ENCODE results near the gene XXYLT1.
A peak's percentile ranks its signal among the peaks of the same experiment; 100 is the strongest.

The XXYLT1 gene

DNA sequence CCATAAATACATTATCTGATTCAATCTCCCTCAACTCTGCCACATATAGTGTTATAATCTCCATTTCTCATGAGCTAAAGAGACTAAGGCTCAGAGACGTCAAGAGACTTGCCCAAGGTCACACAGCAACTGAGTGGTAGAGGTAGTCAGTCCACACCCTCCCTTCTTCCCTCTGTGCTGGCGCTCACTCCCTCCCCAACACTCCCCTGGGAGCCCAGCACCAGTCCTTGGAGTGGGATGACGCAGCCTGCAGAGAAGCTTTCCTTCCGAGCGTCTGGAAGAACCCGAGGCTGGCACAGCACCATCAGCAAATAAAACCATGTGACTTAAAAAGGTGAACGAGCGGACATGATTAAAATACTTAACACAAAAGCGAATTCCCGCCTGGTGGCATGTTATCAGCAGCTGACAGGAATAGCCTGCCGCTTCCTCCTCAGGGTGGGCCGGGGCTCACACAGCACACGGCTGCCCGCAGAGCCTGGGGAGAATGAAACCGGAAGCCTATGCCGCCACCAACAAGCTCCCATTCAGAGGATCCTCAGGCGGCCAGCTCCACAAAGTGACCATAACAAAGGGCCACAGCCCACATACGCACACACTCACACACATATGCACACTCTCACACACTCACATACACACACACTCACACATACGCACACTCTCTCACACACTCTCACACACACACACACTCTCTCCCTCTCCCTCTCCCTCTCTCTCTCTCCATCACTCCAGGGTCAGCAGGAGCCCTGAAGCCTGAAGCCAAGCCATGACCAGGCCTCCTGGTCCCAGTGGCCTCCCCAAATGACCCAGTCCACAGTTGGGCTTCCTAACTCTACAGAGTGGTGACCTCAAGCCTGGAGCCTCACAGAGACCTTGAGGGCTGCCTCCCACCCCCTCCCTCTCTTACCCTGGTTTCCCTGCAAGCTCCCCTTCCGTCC, 120.5 kb downstream of the XXYLT1 start:
- DNase-seq (ENCODE audit: low read depth in 2 of 2): peak; percentile 91 to 98
- TF ChIP-seq, protein P1, sequence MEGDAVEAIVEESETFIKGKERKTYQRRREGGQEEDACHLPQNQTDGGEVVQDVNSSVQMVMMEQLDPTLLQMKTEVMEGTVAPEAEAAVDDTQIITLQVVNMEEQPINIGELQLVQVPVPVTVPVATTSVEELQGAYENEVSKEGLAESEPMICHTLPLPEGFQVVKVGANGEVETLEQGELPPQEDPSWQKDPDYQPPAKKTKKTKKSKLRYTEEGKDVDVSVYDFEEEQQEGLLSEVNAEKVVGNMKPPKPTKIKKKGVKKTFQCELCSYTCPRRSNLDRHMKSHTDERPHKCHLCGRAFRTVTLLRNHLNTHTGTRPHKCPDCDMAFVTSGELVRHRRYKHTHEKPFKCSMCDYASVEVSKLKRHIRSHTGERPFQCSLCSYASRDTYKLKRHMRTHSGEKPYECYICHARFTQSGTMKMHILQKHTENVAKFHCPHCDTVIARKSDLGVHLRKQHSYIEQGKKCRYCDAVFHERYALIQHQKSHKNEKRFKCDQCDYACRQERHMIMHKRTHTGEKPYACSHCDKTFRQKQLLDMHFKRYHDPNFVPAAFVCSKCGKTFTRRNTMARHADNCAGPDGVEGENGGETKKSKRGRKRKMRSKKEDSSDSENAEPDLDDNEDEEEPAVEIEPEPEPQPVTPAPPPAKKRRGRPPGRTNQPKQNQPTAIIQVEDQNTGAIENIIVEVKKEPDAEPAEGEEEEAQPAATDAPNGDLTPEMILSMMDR (IDR thresholded peaks at IDR 0.05; ENCODE audit: low read depth, low read length): no peak
- peak overlapping the region; percentile 15 to 29 for H3K4me3 ChIP-seq (replicated peaks in 1 of 2; ENCODE audit: low read depth in 2 of 2, low read length in 2 of 2)

DNA sequence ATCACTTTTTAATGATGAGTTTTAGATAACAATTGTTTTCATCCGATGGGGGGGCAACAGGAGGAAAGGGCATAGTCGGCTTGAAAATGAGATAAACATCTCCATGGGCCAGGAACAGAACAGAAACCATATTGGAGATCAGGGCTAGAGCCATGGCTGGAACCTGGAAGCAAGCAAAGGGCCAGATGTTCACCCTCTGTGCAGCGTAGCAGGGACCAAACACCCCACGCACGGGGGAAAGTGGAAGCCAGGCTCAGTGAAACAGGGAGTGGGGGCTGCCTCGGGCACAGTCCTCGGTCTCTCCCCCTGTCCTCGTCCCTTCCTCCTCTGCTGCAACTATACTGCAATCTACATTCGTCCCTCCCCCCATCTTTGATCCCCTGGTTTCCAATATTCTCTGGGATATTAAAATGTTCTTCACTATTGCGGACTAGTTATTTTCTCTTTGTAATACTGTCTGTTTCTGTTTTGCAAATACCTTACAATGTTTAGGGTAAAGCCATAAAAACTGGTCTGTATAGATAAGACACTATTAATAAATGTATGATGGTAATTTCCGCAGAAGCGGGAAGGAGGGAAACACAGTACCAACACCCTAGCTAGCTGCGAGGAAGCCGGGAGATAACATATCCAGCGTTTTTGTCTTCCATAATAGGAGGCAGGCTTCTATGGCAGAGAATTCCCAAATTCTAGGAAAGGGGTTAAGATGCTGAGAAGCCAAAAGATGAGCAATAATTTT, 121.5 kb downstream of the XXYLT1 start:
- DNase-seq (ENCODE audit: low read depth in 2 of 2): no peak
- H3K4me3 ChIP-seq (replicated peaks in 1 of 2; ENCODE audit: low read depth in 2 of 2, low read length in 2 of 2): no peak overlapping the region
- TF ChIP-seq, protein P1 (IDR thresholded peaks at IDR 0.05; ENCODE audit: low read depth, low read length): no peak

DNA sequence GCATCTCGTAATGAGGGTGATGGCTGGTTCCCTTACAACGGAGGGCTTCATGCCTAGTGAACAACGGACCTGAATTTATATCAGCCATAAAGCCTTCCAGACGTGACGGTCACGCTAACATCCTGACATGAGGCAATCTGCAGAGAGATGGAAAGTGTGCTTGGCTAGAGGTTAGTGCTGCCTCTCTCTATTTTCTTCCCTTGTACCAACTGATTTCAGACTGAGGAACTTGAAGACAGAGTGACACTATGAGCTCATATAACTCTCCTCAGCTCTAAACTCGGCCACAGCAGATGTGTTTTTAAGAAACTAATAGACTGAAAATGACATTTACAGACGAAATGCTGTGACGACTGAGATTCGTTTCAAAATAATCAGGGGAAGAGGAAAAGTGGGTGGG, 122.4 kb downstream of the XXYLT1 start:
- no peak overlapping the region for H3K4me3 ChIP-seq (replicated peaks in 1 of 2; ENCODE audit: low read depth in 2 of 2, low read length in 2 of 2)
- peak in 1 of 2 donors; percentile 24 for DNase-seq (ENCODE audit: low read depth in 2 of 2)
- TF ChIP-seq, protein P1 (IDR thresholded peaks at IDR 0.05; ENCODE audit: low read depth, low read length): no peak

DNA sequence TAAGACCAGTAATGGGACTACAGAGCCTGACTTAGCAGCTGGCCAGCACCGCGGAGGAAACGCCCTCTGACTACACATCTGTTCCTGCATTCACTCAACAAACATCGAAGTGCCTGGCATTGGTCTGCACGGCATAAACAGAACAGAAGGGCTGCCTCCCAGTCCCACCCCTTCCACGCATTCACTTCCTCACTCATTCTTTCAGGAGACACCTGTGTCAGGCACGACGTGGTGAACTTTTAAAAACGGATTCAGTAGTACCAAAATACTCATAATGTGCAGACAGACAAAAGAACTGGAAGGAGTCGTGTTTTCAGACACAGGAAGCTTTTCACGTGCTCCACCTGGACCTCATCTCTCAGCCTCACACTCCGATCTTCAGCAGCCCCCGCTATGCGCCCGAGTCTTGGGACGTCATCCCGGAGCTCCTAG, 123.3 kb downstream of the XXYLT1 start:
- DNase-seq (ENCODE audit: low read depth in 2 of 2): peak in 1 of 2 donors; percentile 66
- H3K4me3 ChIP-seq (replicated peaks in 1 of 2; ENCODE audit: low read depth in 2 of 2, low read length in 2 of 2): no peak overlapping the region

DNA sequence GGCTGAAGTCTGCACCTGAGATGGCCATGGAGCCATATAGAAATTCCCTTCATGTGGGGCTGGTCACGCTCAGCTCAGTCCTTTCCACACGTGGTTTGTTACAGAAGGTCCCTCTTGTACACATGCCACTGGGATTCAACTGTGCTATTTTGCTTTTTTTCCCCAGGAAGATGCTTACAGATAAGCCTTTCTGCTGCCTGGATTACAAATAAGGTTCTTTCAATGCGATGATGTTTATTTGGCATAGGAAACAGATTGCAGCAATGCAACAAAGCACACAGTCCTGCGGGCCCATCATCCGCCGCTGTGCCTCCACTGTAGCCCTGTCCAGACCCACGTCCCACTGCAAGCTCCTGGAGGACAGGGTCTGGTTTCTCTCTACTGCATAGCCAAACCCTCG, 124.8 kb downstream of the XXYLT1 start:
- TF ChIP-seq, protein P1 (IDR thresholded peaks at IDR 0.05; ENCODE audit: low read depth, low read length): no peak

More for the DNA sequence above, 123.3 kb downstream of the XXYLT1 start:
- TF ChIP-seq, protein P1 (IDR thresholded peaks at IDR 0.05; ENCODE audit: low read depth, low read length): no peak

DNA sequence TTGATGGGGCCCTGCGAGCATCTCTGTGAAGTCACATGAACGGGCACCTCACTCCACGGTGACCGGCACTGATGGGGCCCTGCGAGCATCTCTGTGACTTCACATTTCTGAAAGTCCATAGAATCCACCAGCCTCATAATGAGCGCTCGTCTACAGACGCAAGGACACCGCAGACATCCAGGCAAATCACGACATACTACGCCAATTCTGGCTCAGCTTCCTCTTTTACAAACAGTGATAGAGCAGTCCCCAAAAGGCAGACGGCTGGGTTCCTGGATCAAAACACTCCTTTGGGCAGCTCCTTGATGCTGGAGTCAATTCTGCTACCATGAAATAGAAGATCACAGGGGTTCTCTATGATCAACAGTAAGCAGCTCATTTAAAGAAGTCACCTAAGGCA, 125.4 kb downstream of the XXYLT1 start:
- no peak for DNase-seq (ENCODE audit: low read depth in 2 of 2)
- no peak overlapping the region for H3K4me3 ChIP-seq (replicated peaks in 1 of 2; ENCODE audit: low read depth in 2 of 2, low read length in 2 of 2)
- TF ChIP-seq, protein P1 (IDR thresholded peaks at IDR 0.05; ENCODE audit: low read depth, low read length): no peak

More for the DNA sequence above, 124.8 kb downstream of the XXYLT1 start:
- no peak overlapping the region for H3K4me3 ChIP-seq (replicated peaks in 1 of 2; ENCODE audit: low read depth in 2 of 2, low read length in 2 of 2)
- DNase-seq (ENCODE audit: low read depth in 2 of 2): no peak

All from cardiac fibroblast (primary cell).